ENCODE data around the gene HPSE2. TPM values are rescaled to one million over a fixed set of nuclear protein-coding genes. Genes with fewer than 3 reads are reported as not detected.

The HPSE2 gene
- total RNA-seq, 1 experiment from 2014 or later: not detected

- Histone ChIP-seq H3K4me3 (ENCODE audit: low read depth, low read length) (no peak overlapping the region), H3K27me3 (replicated peaks; ENCODE audit: control insufficient read depth, insufficient read depth, low read length) (no peaks in the 10 kb centered on the region), H3K9me3 (no peaks in the 10 kb centered on the region), H3K4me1 (no peaks in the 10 kb centered on the region), H3K36me3 (ENCODE audit: control insufficient read depth, insufficient read depth, low read length) (no peaks in the 10 kb centered on the region)
- ChIA-PET CTCF (no interaction called here), POLR2A (no interaction called here)
- H3K4me3 Mint-ChIP-seq (ENCODE audit: unreplicated experiment): no peak overlapping the region
- intact Hi-C loops (cut with micrococcal nuclease; ENCODE audit: unreplicated experiment): no loop called here
- no peaks in the 10 kb centered on the region for H3K4me1 Mint-ChIP-seq (ENCODE audit: low read depth, unreplicated experiment)
- no peak overlapping the region for H3K27ac Mint-ChIP-seq (ENCODE audit: unreplicated experiment)
- no peak for DNase-seq
- TF ChIP-seq, protein P1, sequence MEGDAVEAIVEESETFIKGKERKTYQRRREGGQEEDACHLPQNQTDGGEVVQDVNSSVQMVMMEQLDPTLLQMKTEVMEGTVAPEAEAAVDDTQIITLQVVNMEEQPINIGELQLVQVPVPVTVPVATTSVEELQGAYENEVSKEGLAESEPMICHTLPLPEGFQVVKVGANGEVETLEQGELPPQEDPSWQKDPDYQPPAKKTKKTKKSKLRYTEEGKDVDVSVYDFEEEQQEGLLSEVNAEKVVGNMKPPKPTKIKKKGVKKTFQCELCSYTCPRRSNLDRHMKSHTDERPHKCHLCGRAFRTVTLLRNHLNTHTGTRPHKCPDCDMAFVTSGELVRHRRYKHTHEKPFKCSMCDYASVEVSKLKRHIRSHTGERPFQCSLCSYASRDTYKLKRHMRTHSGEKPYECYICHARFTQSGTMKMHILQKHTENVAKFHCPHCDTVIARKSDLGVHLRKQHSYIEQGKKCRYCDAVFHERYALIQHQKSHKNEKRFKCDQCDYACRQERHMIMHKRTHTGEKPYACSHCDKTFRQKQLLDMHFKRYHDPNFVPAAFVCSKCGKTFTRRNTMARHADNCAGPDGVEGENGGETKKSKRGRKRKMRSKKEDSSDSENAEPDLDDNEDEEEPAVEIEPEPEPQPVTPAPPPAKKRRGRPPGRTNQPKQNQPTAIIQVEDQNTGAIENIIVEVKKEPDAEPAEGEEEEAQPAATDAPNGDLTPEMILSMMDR (IDR thresholded peaks at IDR 0.05; ENCODE audit: insufficient read depth in 1 of 2, low read depth in 1 of 2, low read length in 1 of 2, severe bottlenecking in 1 of 2, unreplicated experiment in 1 of 2): no peak
- H3K9me3 Mint-ChIP-seq (ENCODE audit: unreplicated experiment): no peaks in the 10 kb centered on the region
- no peaks in the 10 kb centered on the region for H3K36me3 Mint-ChIP-seq (ENCODE audit: insufficient read depth, unreplicated experiment)
- H3K27me3 Mint-ChIP-seq (ENCODE audit: insufficient read depth, unreplicated experiment): no peaks in the 10 kb centered on the region
- BruUV-seq (replicated peaks): no TSS peak
Measured at GRCh38 chr10:98921316-98921715, 314.3 kb downstream of the HPSE2 start.

DNA sequence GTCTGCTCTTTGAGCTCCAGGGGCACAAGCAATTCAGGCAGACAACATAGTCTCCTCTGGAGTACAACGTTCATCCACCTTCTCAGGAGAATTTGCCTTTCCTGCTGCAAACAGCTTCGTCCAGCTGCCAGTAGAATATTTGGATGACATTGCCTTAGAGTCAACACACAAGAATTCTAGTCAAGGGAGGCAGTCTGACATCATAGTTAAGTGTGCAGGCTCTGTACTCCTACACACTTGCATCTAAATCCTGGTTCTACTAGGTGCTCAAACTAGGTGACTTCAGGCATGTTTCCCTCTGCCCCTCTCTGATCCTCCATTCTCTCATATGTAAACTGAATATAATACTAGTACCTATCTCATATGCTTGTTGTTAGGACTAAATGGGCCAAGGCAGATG, 314.8 kb downstream of the HPSE2 start:
- Histone ChIP-seq H3K4me3 (ENCODE audit: low read depth, low read length) (no peak overlapping the region), H3K4me1 (no peaks in the 10 kb centered on the region), H3K27me3 (replicated peaks; ENCODE audit: control insufficient read depth, insufficient read depth, low read length) (no peaks in the 10 kb centered on the region), H3K36me3 (ENCODE audit: control insufficient read depth, insufficient read depth, low read length) (no peaks in the 10 kb centered on the region), H3K9me3 (no peaks in the 10 kb centered on the region)
- Mint-ChIP-seq H3K4me1 (ENCODE audit: low read depth, unreplicated experiment) (no peaks in the 10 kb centered on the region), H3K27ac (ENCODE audit: unreplicated experiment) (no peak overlapping the region), H3K4me3 (ENCODE audit: unreplicated experiment) (no peak overlapping the region), H3K9me3 (ENCODE audit: unreplicated experiment) (no peaks in the 10 kb centered on the region), H3K27me3 (ENCODE audit: insufficient read depth, unreplicated experiment) (no peaks in the 10 kb centered on the region), H3K36me3 (ENCODE audit: insufficient read depth, unreplicated experiment) (no peaks in the 10 kb centered on the region)
- DNase-seq: no peak
- POLR2A ChIA-PET: no interaction called here
- TF ChIP-seq, protein P1 (IDR thresholded peaks at IDR 0.05; ENCODE audit: insufficient read depth in 1 of 2, low read depth in 1 of 2, low read length in 1 of 2, severe bottlenecking in 1 of 2, unreplicated experiment in 1 of 2): no peak
- CTCF ChIA-PET: no interaction called here
- intact Hi-C loops (cut with micrococcal nuclease; ENCODE audit: unreplicated experiment): no loop called here
- BruUV-seq (replicated peaks): no TSS peak

- H3K27me3 ChIP-seq (replicated peaks; ENCODE audit: control insufficient read depth, insufficient read depth, low read length): no peaks in the 10 kb centered on the region
- H3K4me3 Mint-ChIP-seq (ENCODE audit: unreplicated experiment): no peak overlapping the region
- H3K36me3 ChIP-seq (ENCODE audit: control insufficient read depth, insufficient read depth, low read length): no peaks in the 10 kb centered on the region
- no peaks in the 10 kb centered on the region for H3K4me1 ChIP-seq
- no peak for DNase-seq
- no peaks in the 10 kb centered on the region for H3K36me3 Mint-ChIP-seq (ENCODE audit: insufficient read depth, unreplicated experiment)
- BruUV-seq (replicated peaks): no TSS peak
- TF ChIP-seq, protein P1 (IDR thresholded peaks at IDR 0.05; ENCODE audit: insufficient read depth in 1 of 2, low read depth in 1 of 2, low read length in 1 of 2, severe bottlenecking in 1 of 2, unreplicated experiment in 1 of 2): no peak
- no peaks in the 10 kb centered on the region for H3K4me1 Mint-ChIP-seq (ENCODE audit: low read depth, unreplicated experiment)
- ChIA-PET CTCF (no interaction called here), POLR2A (no interaction called here)
- H3K27me3 Mint-ChIP-seq (ENCODE audit: insufficient read depth, unreplicated experiment): no peaks in the 10 kb centered on the region
- intact Hi-C loops (cut with micrococcal nuclease; ENCODE audit: unreplicated experiment): no loop called here
- no peak overlapping the region for H3K27ac Mint-ChIP-seq (ENCODE audit: unreplicated experiment)
- H3K4me3 ChIP-seq (ENCODE audit: low read depth, low read length): no peak overlapping the region
- H3K9me3 ChIP-seq: no peaks in the 10 kb centered on the region
- no peaks in the 10 kb centered on the region for H3K9me3 Mint-ChIP-seq (ENCODE audit: unreplicated experiment)
Measured at GRCh38 chr10:98920360-98920759, 315.3 kb downstream of the HPSE2 start.

All from Caco-2 (cell line).